H1 (cell line): Measurements from ENCODE around the gene ALK. TPM values are rescaled to one million over a fixed set of nuclear protein-coding genes. Genes with fewer than 3 reads are reported as not detected.

ENCODE experiments used
- CBX8 ChIP-seq: fragments of 300-800, 300-1000 bp; sonication (generic); IDR thresholded peaks from 2 replicates; pipeline ENCODE4 v1.7.1; 2016; ENCODE audit warnings: low read depth, low read length, borderline replicate concordance
- CEBPB ChIP-seq: IDR thresholded peaks from 2 replicates; pipeline ENCODE4 v1.6.1; 2012; ENCODE audit warnings: low read depth, low read length
- CHD7 ChIP-seq: fragments of 300-600 bp; sonication (generic); IDR thresholded peaks from 2 replicates; pipeline ENCODE4 v1.7.1; 2012; ENCODE audit warnings: low read length, moderate library complexity, mild to moderate bottlenecking, inconsistent platforms; ENCODE audit not compliant: insufficient replicate concordance
- JUND ChIP-seq: IDR thresholded peaks from 2 replicates; pipeline ENCODE4 v1.6.1; 2011; ENCODE audit warnings: mild to moderate bottlenecking, improper control_type of control experiment, low read length
- MAFK ChIP-seq: IDR thresholded peaks from 2 replicates; pipeline ENCODE4 v1.6.1; 2012; ENCODE audit warnings: low read depth, mild to moderate bottlenecking, improper control_type of control experiment, low read length
- MAX ChIP-seq: IDR thresholded peaks from 2 replicates; pipeline ENCODE4 v1.6.1; 2012; ENCODE audit warnings: inconsistent platforms
- RAD21 ChIP-seq, 2 experiments: IDR thresholded peaks in 1 of 2; conservative IDR thresholded peaks in 1 of 2; 2 replicates each; pipeline ENCODE4 v1.6.1; 2011; ENCODE audit warnings: low read depth in 2 of 2, low read length in 2 of 2, improper control_type of control experiment in 1 of 2, inconsistent platforms in 1 of 2, mild to moderate bottlenecking in 1 of 2, moderate library complexity in 1 of 2
- RFX5 ChIP-seq: IDR thresholded peaks from 2 replicates; pipeline ENCODE4 v1.6.1; 2011; ENCODE audit warnings: low read depth, low read length, improper control_type of control experiment, borderline replicate concordance
- SP4 ChIP-seq: IDR thresholded peaks from 2 replicates; pipeline ENCODE4 v1.6.1; 2012; ENCODE audit warnings: low read length, inconsistent platforms
- SRF ChIP-seq: IDR thresholded peaks from 2 replicates; pipeline ENCODE4 v1.6.1; 2011; ENCODE audit warnings: mild to moderate bottlenecking, low read depth, low read length, moderate library complexity
- TAF7 ChIP-seq: optimal IDR thresholded peaks from 2 replicates; pipeline ENCODE3; 2011; ENCODE audit warnings: low read depth, mild to moderate bottlenecking, inconsistent platforms, low read length, moderate library complexity, borderline replicate concordance
- YY1 ChIP-seq: IDR thresholded peaks from 2 replicates; pipeline ENCODE4 v1.6.1; 2011; ENCODE audit warnings: low read depth, mild to moderate bottlenecking, low read length
- polyA plus RNA-seq, 7 experiments: library from polyadenylated mRNA; depleted of rRNA in 3 of 7; stranded (reverse) in 5 of 7; unstranded in 2 of 7; fragments of >200 nt in 5 of 7; fragments of 200-250 nt in 2 of 7; gene quantifications; 1 replicate in 5 of 7; 2 replicates in 1 of 7; 4 replicates in 1 of 7; pipeline versions ENCODE4 v1.2.1 to v1.2.3, GENCODE V29; 2011 to 2013; ENCODE audit warnings: missing spikeins in 2 of 7, mixed read lengths in 2 of 7
- total RNA-seq: library from RNA; stranded (reverse); fragmentation: NEBNext Ultra II Directional; extraction: Animal tissue kit (Norgen Biotek cat#: 25700); gene quantifications from 2 replicates; pipeline ENCODE4 v1.2.1, GENCODE V29; 2021

The ALK gene
- total and polyA plus RNA-seq, 2 of the 8 experiments (the other 6 are each of a cell fraction or from before 2014, with no cell fraction given), result 0.02 to 0.09 TPM

- no peak for TF ChIP-seq CHD7
- TF ChIP-seq SP4, result no peak
- no peak for TF ChIP-seq SRF
- TF ChIP-seq CEBPB, result no peak
- TF ChIP-seq MAFK, result no peak
- TF ChIP-seq RAD21 (IDR thresholded peaks at IDR 0.05 in 1 of 2, conservative IDR thresholded peaks at IDR 0.05 in 1 of 2; ENCODE audit: low read depth in 2 of 2, low read length in 2 of 2), result no peak
- TF ChIP-seq MAX, result no peak
- TF ChIP-seq CBX8, result no peak
- TF ChIP-seq TAF7, result no peak
- TF ChIP-seq YY1, result no peak
- TF ChIP-seq JUND, result no peak
- TF ChIP-seq RFX5, result no peak
Measured at GRCh38 chr2:29611850-29612249, 309.5 kb downstream of the ALK start (continued).
